K562 (cell line): ENCODE results near the gene RDH5. TPM values are rescaled to one million over a fixed set of nuclear protein-coding genes. Genes with fewer than 3 reads are reported as not detected.
A peak's percentile ranks its signal among the peaks of the same experiment; 100 is the strongest.

ENCODE experiments used
- BACH1 ChIP-seq: fragments of 200-800 bp; sonication (Bioruptor generic); IDR thresholded peaks from 2 replicates; pipeline ENCODE4 v1.6.1; 2016; ENCODE audit warnings: missing genetic modification characterization, missing compliant biosample characterization
- BMI1 ChIP-seq: fragments of 150-350 bp; IDR thresholded peaks from 2 replicates; pipeline ENCODE4 v1.6.1; 2014; ENCODE audit warnings: low read length
- CCAR2 ChIP-seq: fragments of 200-400 bp; formaldehyde crosslinking; IDR thresholded peaks from 2 replicates; pipeline ENCODE4 v1.6.1; 2017; ENCODE audit warnings: mild to moderate bottlenecking, low read depth, low read length
- ELF1 ChIP-seq: fragments of 200-800 bp; sonication (Bioruptor generic); IDR thresholded peaks from 2 replicates; pipeline ENCODE4 v1.6.1; 2016; ENCODE audit warnings: missing genetic modification characterization, missing compliant biosample characterization
- ELF4 ChIP-seq: fragments of 450-650 bp; formaldehyde crosslinking; IDR thresholded peaks from 2 replicates; pipeline ENCODE4 v1.4.0; 2022; ENCODE audit warnings: missing genetic modification characterization
- FIP1L1 ChIP-seq: fragments of 200-400 bp; formaldehyde crosslinking; IDR thresholded peaks from 2 replicates; pipeline ENCODE4 v1.6.1; 2018; ENCODE audit warnings: mild to moderate bottlenecking, low read depth, low read length; ENCODE audit not compliant: poor library complexity, severe bottlenecking
- FOXJ3 ChIP-seq: sonication (generic); formaldehyde crosslinking; IDR thresholded peaks from 2 replicates; pipeline ENCODE4 v1.4.0; 2020; ENCODE audit warnings: mild to moderate bottlenecking, missing genetic modification reagents
- HCFC1 ChIP-seq: IDR thresholded peaks from 2 replicates; pipeline ENCODE4 v1.6.1; 2012; ENCODE audit warnings: low read depth, low read length, improper control_type of control experiment
- MCM5 ChIP-seq: fragments of 450-650 bp; IDR thresholded peaks from 2 replicates; pipeline ENCODE4 v1.6.1; 2016; ENCODE audit warnings: low read depth
- NFIX ChIP-seq: fragments of 250-450 bp; sonication (Bioruptor Pico); IDR thresholded peaks from 2 replicates; pipeline ENCODE4 v1.4.0; 2020; ENCODE audit warnings: low read depth, mild to moderate bottlenecking, moderate library complexity
- POLR2AphosphoS5 ChIP-seq: IDR thresholded peaks from 2 replicates; pipeline ENCODE4 v1.6.1; 2011; ENCODE audit warnings: mild to moderate bottlenecking, low read depth, low read length, moderate library complexity; ENCODE audit not compliant: control insufficient read depth, insufficient read depth
- POLR2G ChIP-seq: fragments of 200-400 bp; formaldehyde crosslinking; IDR thresholded peaks from 2 replicates; pipeline ENCODE4 v1.6.1; 2017; ENCODE audit warnings: low read depth, mild to moderate bottlenecking, antibody characterized with exemption, low read length, moderate library complexity
- SMARCE1 ChIP-seq: fragments of 450-650 bp; IDR thresholded peaks from 2 replicates; pipeline ENCODE4 v1.7.1; 2016; ENCODE audit warnings: mild to moderate bottlenecking
- SNRNP70 ChIP-seq: fragments of 200-400 bp; formaldehyde crosslinking; optimal IDR thresholded peaks from 2 replicates; pipeline ENCODE3; 2017; ENCODE audit warnings: low read depth, low read length
- SREBF2 ChIP-seq: sonication (generic); formaldehyde crosslinking; IDR thresholded peaks from 2 replicates; pipeline ENCODE4 v1.4.0; 2020; ENCODE audit warnings: mild to moderate bottlenecking, missing genetic modification reagents
- ZC3H4 ChIP-seq: sonication (generic); formaldehyde crosslinking; IDR thresholded peaks from 2 replicates; pipeline ENCODE4 v1.9.0; 2021; ENCODE audit warnings: missing genetic modification reagents, borderline replicate concordance
- ZNF146 ChIP-seq: IDR thresholded peaks from one replicate; pipeline ENCODE4 v1.6.1; 2018; ENCODE audit warnings: missing compliant biosample characterization; ENCODE audit not compliant: unreplicated experiment
- ZNF184 ChIP-seq: sonication (generic); formaldehyde crosslinking; IDR thresholded peaks from 2 replicates; pipeline ENCODE4 v1.5.0; 2020; ENCODE audit warnings: missing genetic modification reagents
- ZNF232 ChIP-seq: sonication (generic); formaldehyde crosslinking; IDR thresholded peaks from 2 replicates; pipeline ENCODE4 v1.8.0; 2022; ENCODE audit warnings: mild to moderate bottlenecking, missing genetic modification reagents
- ZNF24 ChIP-seq: fragments of 450-650 bp; IDR thresholded peaks from 2 replicates; pipeline ENCODE4 v1.6.1; 2016
- ZNF347 ChIP-seq: fragments of 450-650 bp; formaldehyde crosslinking; IDR thresholded peaks from 2 replicates; pipeline ENCODE4 v1.4.0; 2020; ENCODE audit warnings: low read depth, mild to moderate bottlenecking, moderate library complexity
- ZNF57 ChIP-seq: fragments of 450-650 bp; formaldehyde crosslinking; IDR thresholded peaks from 2 replicates; pipeline ENCODE4 v1.4.0; 2020; ENCODE audit warnings: mild to moderate bottlenecking, moderate library complexity
- ZNF696 ChIP-seq: fragments of 250-450 bp; sonication (Bioruptor Pico); conservative IDR thresholded peaks from 2 replicates; pipeline ENCODE4 v1.4.0; 2020; ENCODE audit warnings: mild to moderate bottlenecking, moderate library complexity
- ZNF717 ChIP-seq: fragments of 250-450 bp; sonication (Bioruptor Pico); IDR thresholded peaks from 2 replicates; pipeline ENCODE4 v1.5.0; 2021
- ZNF778 ChIP-seq: fragments of 450-650 bp; formaldehyde crosslinking; IDR thresholded peaks from 2 replicates; pipeline ENCODE4 v1.4.0; 2020; ENCODE audit warnings: mild to moderate bottlenecking, moderate library complexity
- polyA plus RNA-seq, 8 experiments: library from polyadenylated mRNA; depleted of rRNA in 4 of 8; stranded (reverse) in 5 of 8; unstranded in 3 of 8; fragments of >200 nt; fragmentation: Nextera tagmentation in 2 of 8; fragmentation: Illumina TruSeq in 1 of 8; extraction: Ambion mirVana in 2 of 8; extraction: Trizol in 1 of 8; gene quantifications; 2 replicates each; pipeline versions ENCODE4 v1.2.1 to v1.2.3, GENCODE V29; 2011 to 2014; ENCODE audit warnings: inconsistent platforms in 1 of 8, missing spikeins in 1 of 8
- total RNA-seq, 7 experiments: library from RNA; depleted of rRNA in 6 of 7; stranded (reverse); fragments of >200 nt in 6 of 7; fragmentation: Illumina TruSeq in 2 of 7; extraction: Trizol in 2 of 7; gene quantifications; 2 replicates each; pipeline versions ENCODE4 v1.2.1 to v1.2.3, GENCODE V29; 2011 to 2021; ENCODE audit warnings: low replicate concordance in 1 of 7
- TF ChIP-seq, protein P1 (sequence below), 2 experiments: IDR thresholded peaks in 1 of 2; conservative IDR thresholded peaks in 1 of 2; 2 replicates each; pipeline ENCODE4 v1.6.1; 2016; ENCODE audit warnings: low read depth in 2 of 2, mild to moderate bottlenecking in 1 of 2, missing compliant biosample characterization in 1 of 2, missing genetic modification characterization in 1 of 2, moderate library complexity in 1 of 2
- TF ChIP-seq, protein P2 (sequence below): conservative IDR thresholded peaks from 2 replicates; pipeline ENCODE4 v1.6.1; 2011; ENCODE audit warnings: low read depth, mild to moderate bottlenecking, low read length; ENCODE audit not compliant: control insufficient read depth

Gene RDH5
- total and polyA plus RNA-seq, 9 of the 15 experiments (the other 6 are each of a cell fraction or from before 2014, with no cell fraction given) = 0.28 to 2.0 (median 1.1) TPM; not detected in 1

DNA sequence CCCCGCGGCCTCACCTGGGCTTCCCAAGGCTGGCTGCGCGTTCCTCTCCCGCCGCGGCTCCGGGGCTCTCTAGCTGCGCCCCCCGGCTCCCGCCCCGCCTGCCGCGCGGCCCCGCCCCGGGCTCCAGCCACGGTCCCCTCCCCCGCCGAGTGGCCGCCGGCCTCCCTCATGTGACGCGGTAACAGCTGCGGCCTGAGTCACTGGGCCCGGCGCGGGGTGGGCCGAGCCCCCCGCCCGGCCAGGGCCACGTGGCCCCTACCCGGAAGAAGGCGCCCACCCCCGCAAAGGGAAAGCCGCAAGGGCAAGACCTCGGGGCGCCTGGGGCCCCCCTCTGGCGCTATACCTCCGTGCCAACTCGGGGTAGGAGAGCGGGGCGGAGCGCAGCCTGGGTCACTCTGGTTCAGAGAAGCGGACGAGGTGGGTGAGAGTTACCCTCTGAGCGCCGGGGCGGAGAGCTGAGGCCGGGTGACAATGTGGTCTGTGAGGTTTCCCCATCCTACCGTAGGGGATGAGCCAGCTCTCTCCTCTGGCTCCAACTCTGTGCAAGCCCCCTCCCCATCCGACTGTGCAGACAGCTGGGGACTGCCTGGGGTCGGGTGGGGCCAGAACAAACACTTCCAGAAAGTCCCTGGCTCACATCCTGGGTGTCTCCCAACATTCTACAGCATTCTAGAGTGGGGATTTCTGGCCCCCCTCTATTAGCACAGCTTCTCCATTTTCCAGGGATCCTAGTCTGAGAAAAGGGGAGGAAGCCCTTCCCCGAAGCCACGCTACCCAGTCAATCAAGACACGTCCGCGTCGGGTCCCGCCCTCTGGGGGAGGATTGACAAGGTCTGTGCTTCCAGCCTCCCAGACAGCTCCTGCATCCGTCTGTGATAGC lies 9.0 kb downstream of the RDH5 start, which contains the start of gene CD63 (continued):
- TF ChIP-seq ZNF184 (CRISPR knock-in tag) = no peak
- TF ChIP-seq ZNF57 (CRISPR knock-in tag) = no peak
- no peak for TF ChIP-seq FOXJ3 (CRISPR knock-in tag)
- TF ChIP-seq ZNF717 (CRISPR knock-in tag) = no peak
- TF ChIP-seq SREBF2 (CRISPR knock-in tag) = no peak
- TF ChIP-seq, protein P1, sequence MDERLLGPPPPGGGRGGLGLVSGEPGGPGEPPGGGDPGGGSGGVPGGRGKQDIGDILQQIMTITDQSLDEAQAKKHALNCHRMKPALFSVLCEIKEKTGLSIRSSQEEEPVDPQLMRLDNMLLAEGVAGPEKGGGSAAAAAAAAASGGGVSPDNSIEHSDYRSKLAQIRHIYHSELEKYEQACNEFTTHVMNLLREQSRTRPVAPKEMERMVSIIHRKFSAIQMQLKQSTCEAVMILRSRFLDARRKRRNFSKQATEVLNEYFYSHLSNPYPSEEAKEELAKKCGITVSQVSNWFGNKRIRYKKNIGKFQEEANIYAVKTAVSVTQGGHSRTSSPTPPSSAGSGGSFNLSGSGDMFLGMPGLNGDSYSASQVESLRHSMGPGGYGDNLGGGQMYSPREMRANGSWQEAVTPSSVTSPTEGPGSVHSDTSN (CRISPR knock-in tag; IDR thresholded peaks at IDR 0.05; ENCODE audit: low read depth) = peak; percentile 87
- TF ChIP-seq, protein P1 (tag; conservative IDR thresholded peaks at IDR 0.05; ENCODE audit: low read depth) = peak; percentile 96
- no peak for TF ChIP-seq SNRNP70
- no peak for TF ChIP-seq ZNF146 (CRISPR knock-in tag)
- TF ChIP-seq NFIX (CRISPR knock-in tag) = no peak
- peak; percentile 89 for TF ChIP-seq ELF4 (CRISPR knock-in tag)
- no peak for TF ChIP-seq MCM5
- peak; percentile 58; the same call in 1 of the 2 replicates for TF ChIP-seq SMARCE1
- TF ChIP-seq ELF1 = peak; percentile 90
- peak; percentile 61 for TF ChIP-seq FIP1L1
- TF ChIP-seq ZNF696 = no peak
- peak; percentile 56; the same call in 1 of the 2 replicates for TF ChIP-seq POLR2AphosphoS5
- no peak for TF ChIP-seq ZNF232 (CRISPR knock-in tag)
- TF ChIP-seq POLR2G = peak; percentile 88
- TF ChIP-seq ZNF24 = no peak
- TF ChIP-seq CCAR2 = no peak
- TF ChIP-seq ZC3H4 (CRISPR knock-in tag) = no peak
- TF ChIP-seq BACH1 = 0 out of 2 replicates have a peak, but pooled peaks have one; percentile 23
- TF ChIP-seq, protein P2, sequence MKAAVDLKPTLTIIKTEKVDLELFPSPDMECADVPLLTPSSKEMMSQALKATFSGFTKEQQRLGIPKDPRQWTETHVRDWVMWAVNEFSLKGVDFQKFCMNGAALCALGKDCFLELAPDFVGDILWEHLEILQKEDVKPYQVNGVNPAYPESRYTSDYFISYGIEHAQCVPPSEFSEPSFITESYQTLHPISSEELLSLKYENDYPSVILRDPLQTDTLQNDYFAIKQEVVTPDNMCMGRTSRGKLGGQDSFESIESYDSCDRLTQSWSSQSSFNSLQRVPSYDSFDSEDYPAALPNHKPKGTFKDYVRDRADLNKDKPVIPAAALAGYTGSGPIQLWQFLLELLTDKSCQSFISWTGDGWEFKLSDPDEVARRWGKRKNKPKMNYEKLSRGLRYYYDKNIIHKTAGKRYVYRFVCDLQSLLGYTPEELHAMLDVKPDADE = no peak; the same call in 1 of the 2 replicates
- TF ChIP-seq HCFC1 = no peak; the same call in 1 of the 2 replicates
- no peak for TF ChIP-seq BMI1
- TF ChIP-seq ZNF347 = no peak
- no peak for TF ChIP-seq ZNF778
